HG03025 (cell line): Measurements from ENCODE around the gene CCDC170.

ENCODE experiments used
- ATAC-seq: cut with Tn5 transposase; IDR thresholded peaks from one replicate; pipeline ENCODE4 v1.9.1; 2021; ENCODE audit warnings: mild to moderate bottlenecking, moderate library complexity; ENCODE audit not compliant: unreplicated experiment, low FRiP score

The CCDC170 gene

GRCh38 chr6:151647976-151648639 is 154.3 kb downstream of the CCDC170 start:
- ATAC-seq, result no peak

DNA sequence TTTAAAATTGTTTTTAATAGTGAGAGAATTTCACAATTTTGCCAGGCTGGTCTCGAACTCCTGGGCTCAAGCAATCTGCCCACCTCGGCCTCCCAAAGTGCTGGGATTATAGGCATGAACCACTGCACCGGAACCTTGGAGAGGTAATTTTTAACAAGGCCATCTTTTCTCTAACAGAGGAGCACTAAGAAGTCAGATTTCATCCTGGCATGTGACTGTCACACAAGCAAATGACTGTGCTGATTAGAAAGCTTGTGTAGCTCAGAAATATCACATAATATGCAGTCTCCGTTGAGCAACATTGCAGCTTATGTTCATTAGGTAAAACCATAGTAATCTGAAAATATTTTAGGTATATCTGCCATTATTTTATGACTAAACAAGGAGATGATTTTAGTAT is 156.0 kb downstream of the CCDC170 start:
- no peak for ATAC-seq

DNA sequence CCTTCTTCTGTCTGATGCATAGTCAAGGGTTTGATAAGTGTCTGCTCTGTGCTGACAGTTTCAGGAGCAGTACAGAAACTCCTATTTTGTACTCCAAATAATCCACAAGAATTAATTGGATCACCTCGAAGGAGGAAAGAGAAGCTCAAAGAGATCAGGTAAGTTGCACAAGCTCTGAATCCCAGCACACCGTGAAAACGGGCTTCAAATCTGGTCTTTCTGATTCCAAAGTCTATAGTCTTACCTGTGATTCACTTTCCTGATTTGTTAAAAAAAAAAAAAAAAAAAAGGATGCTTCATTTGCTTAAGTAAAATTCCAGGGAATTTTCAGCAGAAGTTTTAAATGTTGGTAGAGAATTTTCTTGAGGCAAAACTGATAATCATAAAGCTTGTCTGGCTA is 157.8 kb downstream of the CCDC170 start:
- ATAC-seq, result no peak

DNA sequence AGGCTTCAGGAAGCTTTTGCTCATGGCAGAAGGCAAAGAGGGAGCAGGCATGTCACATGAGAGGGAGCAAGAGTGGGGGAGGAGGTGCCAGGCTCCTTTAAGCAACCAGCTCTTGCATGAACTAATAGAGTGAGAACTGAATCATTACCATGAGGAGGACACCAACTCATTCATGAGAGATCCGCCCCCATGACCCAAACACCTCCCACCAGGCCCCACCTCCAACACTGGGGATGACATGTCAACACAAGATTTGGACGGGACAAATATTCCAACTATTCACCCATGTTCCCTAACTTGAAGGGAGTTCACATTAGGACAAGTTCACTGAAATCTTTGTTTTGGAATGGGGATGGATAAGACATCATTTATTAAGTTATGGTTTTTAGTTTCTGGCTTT is 158.5 kb downstream of the CCDC170 start:
- no peak for ATAC-seq

GRCh38 chr6:151655099-151655498 is 161.3 kb downstream of the CCDC170 start:
- ATAC-seq, result no peak

GRCh38 chr6:151656392-151656791 is 162.6 kb downstream of the CCDC170 start:
- no peak for ATAC-seq

DNA sequence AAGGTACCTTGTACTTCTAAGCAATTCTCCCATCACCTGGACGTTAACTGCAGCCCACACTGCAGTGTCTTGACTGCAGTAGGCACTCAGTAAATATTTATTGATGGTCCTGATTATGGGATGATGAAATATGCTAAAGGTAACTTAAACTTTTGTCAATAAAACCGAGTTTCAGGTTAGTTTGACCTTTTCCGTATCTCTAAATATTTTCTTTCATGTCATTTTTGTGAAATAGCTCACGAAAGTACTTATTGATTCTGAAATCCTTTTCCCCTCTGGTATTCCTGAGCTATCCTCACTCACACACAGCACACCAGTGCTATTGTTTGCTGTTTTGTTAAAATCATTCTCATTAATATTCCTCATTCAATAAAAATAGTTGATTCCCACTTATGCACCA is 164.3 kb downstream of the CCDC170 start:
- no peak for ATAC-seq

DNA sequence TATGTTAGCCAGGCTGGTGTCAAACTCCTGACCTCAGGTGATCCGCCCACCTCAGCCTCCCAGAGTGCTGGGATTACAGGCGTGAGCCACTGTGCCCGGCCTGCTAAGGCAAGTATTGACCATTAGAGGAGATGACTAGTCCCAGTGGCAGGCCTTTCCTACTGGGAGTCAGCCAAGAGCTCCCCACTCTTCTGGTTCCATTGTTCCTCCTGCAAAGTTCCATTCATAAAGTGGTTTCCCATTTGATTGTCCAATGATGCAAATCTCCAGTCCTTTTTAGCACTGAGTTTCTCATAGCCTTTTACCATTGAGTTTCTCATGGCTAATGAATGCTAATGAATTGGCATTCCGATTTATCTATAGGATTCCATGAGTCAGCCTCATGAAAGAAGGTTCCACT is 165.4 kb downstream of the CCDC170 start:
- ATAC-seq, result no peak

DNA sequence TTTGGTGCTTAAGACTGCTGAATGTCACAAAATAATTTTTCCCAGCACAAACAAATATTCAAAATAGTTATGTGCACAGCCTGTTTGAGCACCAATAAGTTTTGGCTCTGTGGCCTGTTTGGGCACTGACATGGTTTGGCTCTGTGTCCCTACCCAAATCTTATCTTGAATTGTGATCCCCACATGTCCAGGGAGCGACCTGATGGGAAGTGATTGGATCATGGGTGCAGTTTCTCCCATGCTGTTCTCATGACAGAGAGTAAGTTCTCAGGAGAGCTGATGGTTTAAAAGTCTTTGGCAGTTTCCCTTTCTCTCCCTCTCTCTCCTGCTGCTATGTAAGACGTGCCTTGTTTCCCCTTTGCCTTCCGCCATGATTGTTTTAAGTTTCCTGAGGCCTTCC is 167.7 kb downstream of the CCDC170 start:
- no peak for ATAC-seq

GRCh38 chr6:151661928-151662327 is 168.1 kb downstream of the CCDC170 start:
- no peak for ATAC-seq

DNA sequence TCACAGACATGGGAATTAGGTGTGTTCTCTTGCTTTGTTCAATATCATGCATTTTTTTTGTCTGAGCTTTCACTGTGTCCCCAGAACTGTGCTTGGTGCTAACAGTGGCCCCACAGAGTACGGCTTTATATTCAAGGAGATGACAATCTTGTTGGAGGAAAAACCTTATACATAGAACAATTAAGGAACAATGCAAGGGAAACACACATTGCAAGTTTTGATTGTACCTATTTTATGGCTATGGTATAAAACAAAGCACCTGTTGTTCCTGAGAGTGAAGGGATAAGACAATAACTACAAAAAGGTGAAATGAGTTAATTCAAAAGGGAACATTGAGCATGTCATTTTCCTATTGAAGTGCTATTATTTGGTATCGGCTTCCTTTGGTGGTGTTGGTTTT is 169.7 kb downstream of the CCDC170 start:
- no peak for ATAC-seq

DNA sequence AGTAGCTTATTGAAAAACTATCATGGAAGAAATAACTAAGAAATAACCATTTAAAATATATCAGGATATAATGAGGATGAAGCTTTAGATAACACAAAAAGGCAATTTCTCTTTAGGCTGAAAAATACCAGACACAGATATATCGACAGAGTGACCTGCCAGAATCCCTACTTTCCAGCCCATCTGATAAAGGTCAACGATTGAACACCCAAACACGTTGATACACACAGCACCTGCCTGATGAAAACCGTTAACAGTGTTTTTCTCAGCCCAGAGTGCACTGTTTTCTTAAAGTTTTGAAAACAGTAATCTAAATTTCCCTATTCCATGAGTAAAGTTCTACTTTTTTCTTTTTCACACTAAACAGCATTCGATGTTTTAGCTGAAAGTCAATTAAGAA is 170.6 kb downstream of the CCDC170 start:
- ATAC-seq, result no peak

DNA sequence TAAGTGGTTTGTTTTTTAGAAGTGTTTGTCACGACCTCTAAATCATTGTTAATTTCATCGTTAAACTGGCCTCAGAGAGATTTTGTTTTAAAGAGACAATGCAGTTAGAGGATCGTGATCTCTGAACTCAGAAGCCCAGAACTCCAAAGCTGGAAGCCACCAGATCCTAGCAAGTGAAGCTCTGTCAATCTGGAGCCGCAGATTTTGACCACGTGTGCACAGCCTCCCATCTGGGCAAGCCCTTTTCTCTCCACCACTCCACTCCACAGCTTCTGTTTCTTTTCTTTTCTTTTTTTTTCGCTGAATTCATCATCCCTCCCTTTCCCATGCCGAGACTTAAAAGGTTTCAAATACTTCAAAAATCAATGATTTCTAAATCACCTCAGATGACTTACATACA is 171.5 kb downstream of the CCDC170 start:
- no peak for ATAC-seq

- no peak for ATAC-seq
These were observed 172.7 kb downstream of the CCDC170 start for GRCh38 chr6:151666526-151666925.

DNA sequence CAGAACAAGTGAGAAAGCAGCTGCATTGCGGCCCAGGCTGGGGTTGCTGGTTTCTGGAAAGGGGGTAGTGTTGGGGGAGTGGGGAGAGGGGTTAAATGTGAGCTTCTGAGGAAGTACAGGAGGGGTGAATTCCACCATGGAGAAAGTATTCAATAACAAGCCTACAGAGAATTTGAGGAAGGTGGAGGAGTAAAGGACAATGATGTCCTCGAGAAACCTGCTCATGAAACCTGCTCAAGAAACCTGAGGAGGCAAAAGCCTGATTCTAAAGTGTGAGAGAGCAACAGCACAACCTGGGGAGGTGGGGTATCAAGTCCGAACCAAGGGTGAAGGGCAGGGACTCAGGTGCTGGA is 175.4 kb downstream of the CCDC170 start:
- ATAC-seq, result no peak

- ATAC-seq, result no peak
These were observed 176.3 kb downstream of the CCDC170 start for GRCh38 chr6:151670116-151670515.
